IPS-20b (cell line): ENCODE measurements around the gene ANGPTL1.

Experiments
- H3K27ac ChIP-seq: one replicate; pipeline ENCODE4 v1.5.1; 2013; ENCODE audit warnings: low read length
- H3K27me3 ChIP-seq: 2 replicates; pipeline ENCODE4 v1.6.1; 2013; ENCODE audit warnings: mild to moderate bottlenecking, low read length, inconsistent platforms; ENCODE audit not compliant: insufficient read depth
- H3K36me3 ChIP-seq: 2 replicates; pipeline ENCODE4 v1.6.1; 2013; ENCODE audit warnings: low read depth, mild to moderate bottlenecking, inconsistent platforms, low read length, moderate library complexity; ENCODE audit not compliant: insufficient read depth
- H3K4me1 ChIP-seq: 2 replicates; pipeline ENCODE4 v1.6.1; 2013; ENCODE audit warnings: mild to moderate bottlenecking, control low read depth, inconsistent platforms, low read length, moderate library complexity; ENCODE audit not compliant: insufficient read depth
- H3K4me3 ChIP-seq: 2 replicates; pipeline ENCODE4 v1.5.1; 2013; ENCODE audit warnings: mild to moderate bottlenecking, low read length, inconsistent platforms
- H3K9ac ChIP-seq: 2 replicates; pipeline ENCODE4 v1.6.1; 2013; ENCODE audit warnings: low read depth, mild to moderate bottlenecking, inconsistent platforms, low read length, moderate library complexity
- H3K9me3 ChIP-seq: 2 replicates; pipeline ENCODE4 v1.6.1; 2013; ENCODE audit warnings: mild to moderate bottlenecking, low read depth, low read length, inconsistent platforms; ENCODE audit not compliant: insufficient read depth

ANGPTL1 gene

GRCh38 chr1:178818416-178818815 lies 52.5 kb downstream of the ANGPTL1 start:
- H3K4me1 ChIP-seq, result no peaks in the 10 kb centered on the region
- H3K9me3 ChIP-seq, result no peaks in the 10 kb centered on the region
- H3K27me3 ChIP-seq, result no peaks in the 10 kb centered on the region
- no peak overlapping the region for H3K4me3 ChIP-seq
- peaks cover 7% of the 10 kb centered on the region; the same call in 1 of the 2 replicates for H3K36me3 ChIP-seq
- H3K27ac ChIP-seq, result no peak overlapping the region
- H3K9ac ChIP-seq, result no peak overlapping the region

- Histone ChIP-seq H3K9ac (no peak overlapping the region), H3K4me1 (no peaks in the 10 kb centered on the region), H3K27ac (no peak overlapping the region), H3K4me3 (no peak overlapping the region), H3K9me3 (no peaks in the 10 kb centered on the region), H3K36me3 (peaks cover 8% of the 10 kb centered on the region; the same call in 1 of the 2 replicates), H3K27me3 (no peaks in the 10 kb centered on the region)
Observed at GRCh38 chr1:178810585-178810984, 60.3 kb downstream of the ANGPTL1 start.

DNA sequence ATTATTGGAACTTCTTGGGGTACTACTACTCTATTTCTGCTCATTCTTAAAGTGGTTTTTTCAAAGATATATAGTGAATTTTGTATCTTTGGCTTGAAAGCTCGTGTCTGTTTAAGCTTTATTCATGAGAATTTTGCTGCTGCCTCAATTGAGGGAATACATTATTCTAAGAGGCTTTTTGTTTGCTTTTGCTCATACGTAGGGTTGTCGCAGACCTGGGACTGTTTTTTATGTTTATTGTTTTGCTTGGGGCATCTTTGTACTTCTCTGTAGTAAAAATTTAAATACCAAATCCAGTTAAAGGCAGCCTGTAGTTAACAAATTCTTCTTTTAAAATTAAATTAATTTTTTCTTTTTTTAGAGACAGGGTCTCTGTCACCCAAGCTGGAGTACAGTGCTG lies 62.3 kb downstream of the ANGPTL1 start:
- H3K9me3 ChIP-seq, result no peaks in the 10 kb centered on the region
- H3K27me3 ChIP-seq, result no peaks in the 10 kb centered on the region
- no peak overlapping the region for H3K9ac ChIP-seq
- no peaks in the 10 kb centered on the region for H3K4me1 ChIP-seq
- no peak overlapping the region for H3K4me3 ChIP-seq
- H3K36me3 ChIP-seq, result 0 out of 2 replicates have a peak, but pooled peaks cover 5% of the 10 kb centered on the region
- no peak overlapping the region for H3K27ac ChIP-seq

- no peaks in the 10 kb centered on the region for H3K27me3 ChIP-seq
- no peak overlapping the region for H3K4me3 ChIP-seq
- no peak overlapping the region for H3K9ac ChIP-seq
- H3K36me3 ChIP-seq, result 0 out of 2 replicates have a peak, but pooled peaks cover 5% of the 10 kb centered on the region
- H3K27ac ChIP-seq, result no peak overlapping the region
- H3K4me1 ChIP-seq, result no peaks in the 10 kb centered on the region
- no peaks in the 10 kb centered on the region for H3K9me3 ChIP-seq
Observed at GRCh38 chr1:178806665-178807300, 64.1 kb downstream of the ANGPTL1 start.

- H3K9me3 ChIP-seq, result no peaks in the 10 kb centered on the region
- H3K9ac ChIP-seq, result no peak overlapping the region
- no peaks in the 10 kb centered on the region for H3K27me3 ChIP-seq
- no peaks in the 10 kb centered on the region for H3K4me1 ChIP-seq
- no peak overlapping the region for H3K27ac ChIP-seq
- H3K36me3 ChIP-seq, result no peaks in the 10 kb centered on the region; the same call in 1 of the 2 replicates
- no peak overlapping the region for H3K4me3 ChIP-seq
Observed at GRCh38 chr1:178802873-178803272, 68.0 kb downstream of the ANGPTL1 start.
